DOHH2 (cell line): ENCODE data around the gene NCBP2.

Source experiments
- H3F3A ChIP-seq: fragments of 200-600 bp; sonication (generic), shearing (Covaris generic); 2 replicates; pipeline ENCODE4 v1.6.0; 2016; ENCODE audit warnings: antibody characterized with exemption, mild to moderate bottlenecking; ENCODE audit not compliant: control insufficient read depth, insufficient read depth
- H3K27ac ChIP-seq: fragments of 200-600 bp; sonication (generic); 2 replicates; pipeline ENCODE4 v1.5.1; 2014; ENCODE audit warnings: low read depth, mild to moderate bottlenecking, low read length, moderate library complexity
- H3K27me3 ChIP-seq: fragments of 200-600 bp; sonication (generic); 2 replicates; pipeline ENCODE4 v1.6.1; 2014; ENCODE audit warnings: mild to moderate bottlenecking, low read length, mixed read lengths; ENCODE audit not compliant: control insufficient read depth
- H3K36me3 ChIP-seq: fragments of 200-600 bp; sonication (generic); 2 replicates; pipeline ENCODE4 v1.6.1; 2014; ENCODE audit warnings: mild to moderate bottlenecking, low read length, moderate library complexity, mixed read lengths; ENCODE audit not compliant: control insufficient read depth
- H3K4me1 ChIP-seq: fragments of 200-600 bp; sonication (generic); 2 replicates; pipeline ENCODE4 v1.6.1; 2014; ENCODE audit warnings: mild to moderate bottlenecking, low read length, mixed read lengths; ENCODE audit not compliant: control insufficient read depth
- H3K4me2 ChIP-seq: fragments of 200-600 bp; sonication (generic); 2 replicates; pipeline ENCODE4 v1.6.0; 2014; ENCODE audit warnings: mild to moderate bottlenecking, low read length, moderate library complexity
- H3K4me3 ChIP-seq: fragments of 200-600 bp; sonication (generic); 2 replicates; pipeline ENCODE4 v1.5.1; 2014; ENCODE audit warnings: mild to moderate bottlenecking, low read length, mixed read lengths
- H3K79me2 ChIP-seq: fragments of 200-600 bp; sonication (generic); 2 replicates; pipeline ENCODE4 v1.6.1; 2014; ENCODE audit warnings: mild to moderate bottlenecking, low read length, mixed read lengths; ENCODE audit not compliant: control insufficient read depth
- H3K9me2 ChIP-seq: fragments of 200-600 bp; sonication (generic); replicated peaks from 2 replicates; pipeline ENCODE4 v1.6.1; 2014; ENCODE audit warnings: mild to moderate bottlenecking, low read length, mixed read lengths; ENCODE audit not compliant: control insufficient read depth
- H3K9me3 ChIP-seq: fragments of 200-600 bp; sonication (generic); 2 replicates; pipeline ENCODE4 v1.6.1; 2014; ENCODE audit warnings: antibody characterized with exemption, low read length, mixed read lengths; ENCODE audit not compliant: control insufficient read depth, insufficient read depth
- H4K20me1 ChIP-seq: fragments of 200-600 bp; sonication (generic); 2 replicates; pipeline ENCODE4 v1.6.0; 2014; ENCODE audit warnings: low read depth, mild to moderate bottlenecking, antibody characterized with exemption, low read length, moderate library complexity; ENCODE audit not compliant: control insufficient read depth, insufficient read depth
- EZH2phosphoT487 ChIP-seq: fragments of 200-600 bp; sonication (generic); IDR thresholded peaks from 2 replicates; pipeline ENCODE4 v1.6.1; 2017; ENCODE audit warnings: borderline replicate concordance, mild to moderate bottlenecking, antibody characterized with exemption, low read length, moderate library complexity, mixed read lengths
- TF ChIP-seq, protein P1 (sequence below): fragments of 200-600 bp; sonication (generic); IDR thresholded peaks from one replicate; pipeline ENCODE4 v1.5.1; 2014; ENCODE audit warnings: antibody characterized with exemption, mild to moderate bottlenecking, low read depth, low read length; ENCODE audit not compliant: poor library complexity, severe bottlenecking

NCBP2 gene

DNA sequence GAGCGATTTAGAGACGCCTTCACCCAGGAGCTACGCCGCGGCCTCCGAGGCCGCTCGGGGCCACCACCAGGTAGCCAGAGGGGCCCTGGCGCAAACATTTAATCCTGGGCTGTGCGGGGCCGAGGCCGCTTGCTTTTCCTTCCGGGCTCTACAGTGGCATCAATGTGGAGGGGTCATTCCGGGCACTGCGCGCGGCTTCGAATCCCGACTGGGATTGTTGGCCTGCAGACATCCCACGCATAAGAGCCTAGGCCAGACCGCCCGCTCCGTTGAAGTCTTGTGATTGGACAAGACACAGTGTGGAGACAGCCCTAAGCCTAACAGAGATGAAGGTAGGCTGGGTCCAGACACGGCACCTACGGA is 568 bp upstream of the NCBP2 start:
- peaks cover 58% of the 10 kb centered on the region for H3K36me3 ChIP-seq
- no peaks in the 10 kb centered on the region for H3F3A ChIP-seq
- no peaks in the 10 kb centered on the region for H3K9me3 ChIP-seq
- H4K20me1 ChIP-seq = peaks cover 16% of the 10 kb centered on the region
- no peaks in the 10 kb centered on the region for H3K27me3 ChIP-seq
- no peak for TF ChIP-seq EZH2phosphoT487
- TF ChIP-seq, protein P1, sequence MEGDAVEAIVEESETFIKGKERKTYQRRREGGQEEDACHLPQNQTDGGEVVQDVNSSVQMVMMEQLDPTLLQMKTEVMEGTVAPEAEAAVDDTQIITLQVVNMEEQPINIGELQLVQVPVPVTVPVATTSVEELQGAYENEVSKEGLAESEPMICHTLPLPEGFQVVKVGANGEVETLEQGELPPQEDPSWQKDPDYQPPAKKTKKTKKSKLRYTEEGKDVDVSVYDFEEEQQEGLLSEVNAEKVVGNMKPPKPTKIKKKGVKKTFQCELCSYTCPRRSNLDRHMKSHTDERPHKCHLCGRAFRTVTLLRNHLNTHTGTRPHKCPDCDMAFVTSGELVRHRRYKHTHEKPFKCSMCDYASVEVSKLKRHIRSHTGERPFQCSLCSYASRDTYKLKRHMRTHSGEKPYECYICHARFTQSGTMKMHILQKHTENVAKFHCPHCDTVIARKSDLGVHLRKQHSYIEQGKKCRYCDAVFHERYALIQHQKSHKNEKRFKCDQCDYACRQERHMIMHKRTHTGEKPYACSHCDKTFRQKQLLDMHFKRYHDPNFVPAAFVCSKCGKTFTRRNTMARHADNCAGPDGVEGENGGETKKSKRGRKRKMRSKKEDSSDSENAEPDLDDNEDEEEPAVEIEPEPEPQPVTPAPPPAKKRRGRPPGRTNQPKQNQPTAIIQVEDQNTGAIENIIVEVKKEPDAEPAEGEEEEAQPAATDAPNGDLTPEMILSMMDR = no peak
- no peaks in the 10 kb centered on the region for H3K9me2 ChIP-seq
- H3K79me2 ChIP-seq = peaks cover 70% of the 10 kb centered on the region
- peak overlapping the region; percentile 64 for H3K4me2 ChIP-seq
- peak overlapping the region; percentile 95 for H3K4me3 ChIP-seq
- H3K4me1 ChIP-seq = peaks cover 25% of the 10 kb centered on the region
- H3K27ac ChIP-seq = peak overlapping the region; percentile 24

DNA sequence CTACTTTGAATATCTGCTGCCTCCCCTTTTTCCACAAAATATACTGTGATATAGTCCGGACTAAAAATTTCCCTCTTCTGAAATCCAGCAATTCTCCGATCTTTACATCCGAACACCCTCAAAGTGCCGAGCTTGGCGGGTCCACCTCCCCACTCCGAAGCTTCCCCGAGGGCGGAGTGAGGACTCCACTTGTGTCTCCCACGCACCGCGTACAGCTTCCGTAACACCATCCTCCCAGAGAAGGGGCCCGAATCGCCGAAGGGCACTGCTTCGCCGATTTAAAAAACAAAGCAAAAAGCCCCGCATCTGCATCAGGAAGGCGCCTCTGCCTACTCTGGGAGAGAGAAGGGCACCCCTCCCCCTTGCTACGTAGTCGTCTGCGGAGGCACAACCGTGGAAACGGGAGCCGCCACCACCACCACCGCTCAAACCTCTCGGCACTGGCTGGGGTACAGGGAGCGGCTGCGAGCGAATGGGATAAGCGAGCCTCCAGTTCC is 551 bp downstream of the NCBP2 start:
- Histone ChIP-seq H3K9me3 (no peaks in the 10 kb centered on the region), H3F3A (peaks cover 3% of the 10 kb centered on the region; the same call in 1 of the 2 replicates), H3K4me3 (peak overlapping the region; percentile 95), H3K4me2 (peak overlapping the region; percentile 74), H3K36me3 (peaks cover 69% of the 10 kb centered on the region), H3K79me2 (peaks cover 79% of the 10 kb centered on the region), H4K20me1 (peaks cover 16% of the 10 kb centered on the region), H3K27me3 (no peaks in the 10 kb centered on the region), H3K27ac (peak overlapping the region; percentile 89), H3K9me2 (no peaks in the 10 kb centered on the region), H3K4me1 (peaks cover 25% of the 10 kb centered on the region)
- TF ChIP-seq EZH2phosphoT487 = no peak

GRCh38 chr3:196938576-196938975 is 3.8 kb downstream of the NCBP2 start:
- H3K27ac ChIP-seq = no peak overlapping the region

DNA sequence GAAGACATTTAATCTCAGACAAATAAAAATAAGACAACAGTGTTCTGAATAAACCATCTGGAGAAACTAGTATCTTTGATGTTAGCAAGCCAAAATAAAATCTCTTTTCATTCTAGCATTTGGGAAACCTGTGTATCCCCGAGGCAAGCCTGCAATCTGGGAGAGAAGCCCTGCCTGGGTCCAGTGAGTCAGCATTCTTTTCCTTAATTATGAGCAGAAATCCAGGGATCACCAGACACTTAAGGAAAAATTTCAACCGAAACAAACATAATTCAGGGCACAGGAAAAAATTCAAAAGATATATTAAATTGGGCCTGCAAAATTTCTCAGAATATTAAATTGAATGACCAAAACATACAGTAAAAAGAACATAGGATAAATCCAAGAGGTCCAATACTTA is 4.2 kb downstream of the NCBP2 start:
- H3K36me3 ChIP-seq = peaks cover 86% of the 10 kb centered on the region
- no peak overlapping the region for H3K4me2 ChIP-seq
- peaks cover 11% of the 10 kb centered on the region for H4K20me1 ChIP-seq
- H3K79me2 ChIP-seq = peaks cover 60% of the 10 kb centered on the region
- H3K4me1 ChIP-seq = peaks cover 18% of the 10 kb centered on the region
- H3K9me3 ChIP-seq = no peaks in the 10 kb centered on the region
- no peaks in the 10 kb centered on the region for H3K27me3 ChIP-seq
- no peak overlapping the region for H3K4me3 ChIP-seq
- H3K9me2 ChIP-seq = no peaks in the 10 kb centered on the region
- H3K27ac ChIP-seq = no peak overlapping the region
- peaks cover 5% of the 10 kb centered on the region; the same call in 1 of the 2 replicates for H3F3A ChIP-seq
- TF ChIP-seq, protein P1 = no peak
- TF ChIP-seq EZH2phosphoT487 = no peak

More at GRCh38 chr3:196938576-196938975, 3.8 kb downstream of the NCBP2 start:
- Histone ChIP-seq H3F3A (peaks cover 5% of the 10 kb centered on the region; the same call in 1 of the 2 replicates), H3K36me3 (peaks cover 87% of the 10 kb centered on the region), H3K9me2 (no peaks in the 10 kb centered on the region), H4K20me1 (peaks cover 14% of the 10 kb centered on the region), H3K4me2 (no peak overlapping the region), H3K79me2 (peaks cover 64% of the 10 kb centered on the region), H3K9me3 (no peaks in the 10 kb centered on the region), H3K4me1 (peaks cover 20% of the 10 kb centered on the region), H3K27me3 (no peaks in the 10 kb centered on the region), H3K4me3 (no peak overlapping the region)
- TF ChIP-seq EZH2phosphoT487 = no peak
- TF ChIP-seq, protein P1 = no peak
